RWPE1 (cell line): ENCODE results near the gene GPR162.

Source experiments
- CTCF ChIA-PET: fragments of 350-600 bp; sonication (Branson Sonifier 250); formaldehyde crosslinking; extraction: SDS; loops from one replicate; lab custom pipeline; 2021; lab: Yijun Ruan, JAX
- POLR2A ChIA-PET: fragments of 400-600 bp; formaldehyde crosslinking; extraction: SDS; loops from one replicate; lab custom pipeline; 2020; ENCODE audit warnings: antibody characterized with exemption; ENCODE audit not compliant: low non-redundant PET; lab: Yijun Ruan, JAX
- DNase-seq: peaks from one replicate; pipeline ENCODE4 v3.0.0; 2012; ENCODE audit warnings: low spot score
- H3K27ac ChIP-seq: fragments of 450-650 bp; 2 replicates; pipeline ENCODE4 v1.5.1; 2017
- CTCF ChIP-seq: fragments of 450-650 bp; conservative IDR thresholded peaks from 2 replicates; pipeline ENCODE4 v1.5.1; 2017; ENCODE audit warnings: low read depth, mild to moderate bottlenecking

The GPR162 gene

DNA sequence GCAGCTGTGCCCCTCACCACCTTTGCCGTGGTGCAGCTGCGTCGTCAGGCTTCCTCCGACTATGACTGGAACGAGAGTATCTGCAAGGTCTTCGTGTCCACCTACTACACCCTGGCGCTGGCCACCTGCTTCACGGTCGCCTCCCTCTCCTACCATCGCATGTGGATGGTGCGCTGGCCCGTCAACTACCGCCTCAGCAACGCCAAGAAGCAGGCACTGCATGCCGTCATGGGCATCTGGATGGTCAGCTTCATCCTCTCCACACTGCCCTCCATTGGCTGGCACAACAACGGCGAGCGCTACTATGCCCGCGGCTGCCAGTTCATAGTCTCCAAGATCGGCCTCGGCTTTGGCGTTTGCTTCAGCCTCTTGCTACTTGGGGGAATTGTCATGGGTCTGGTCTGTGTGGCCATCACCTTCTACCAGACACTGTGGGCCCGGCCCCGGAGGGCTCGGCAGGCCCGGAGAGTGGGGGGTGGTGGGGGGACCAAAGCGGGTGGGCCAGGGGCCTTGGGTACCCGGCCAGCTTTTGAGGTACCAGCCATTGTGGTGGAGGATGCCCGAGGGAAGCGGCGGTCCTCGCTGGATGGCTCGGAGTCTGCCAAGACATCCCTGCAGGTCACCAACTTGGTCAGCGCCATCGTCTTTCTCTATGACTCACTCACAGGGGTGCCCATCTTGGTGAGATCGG is 2.6 kb downstream of the GPR162 start:
- POLR2A ChIA-PET, result no interaction called here
- TF ChIP-seq CTCF, result no peak
- no peak for DNase-seq
- CTCF ChIA-PET, result interaction anchor here (0.5 to 2.7 kb wide), 6 partner anchors 11 to 129 kb away, joined by 3 to 20 read pairs (median 3); partner anchors contain the start of genes MLF2 and PTMS
- H3K27ac ChIP-seq, result no peak overlapping the region

GRCh38 chr12:6824901-6825381 is 3.3 kb downstream of the GPR162 start:
- no peak for TF ChIP-seq CTCF
- no peak for DNase-seq
- CTCF ChIA-PET, result interaction anchor here (0.5 to 2.7 kb wide), 7 partner anchors 10 to 291 kb away, joined by 3 to 20 read pairs (median 3); partner anchors contain the start of genes GAPDH, MLF2 and PTMS

GRCh38 chr12:6825398-6826124 is 3.9 kb downstream of the GPR162 start:
- no peak overlapping the region for H3K27ac ChIP-seq
- TF ChIP-seq CTCF, result peak; percentile 64
- POLR2A ChIA-PET, result no interaction called here
- peak; percentile 64 for DNase-seq
- CTCF ChIA-PET, result interaction anchor here (0.5 to 2.7 kb wide), 7 partner anchors 9 to 291 kb away, joined by 3 to 20 read pairs (median 3); partner anchors contain the start of genes GAPDH, MLF2 and PTMS

More at GRCh38 chr12:6824901-6825381, 3.3 kb downstream of the GPR162 start:
- no peak overlapping the region for H3K27ac ChIP-seq
- POLR2A ChIA-PET, result no interaction called here

DNA sequence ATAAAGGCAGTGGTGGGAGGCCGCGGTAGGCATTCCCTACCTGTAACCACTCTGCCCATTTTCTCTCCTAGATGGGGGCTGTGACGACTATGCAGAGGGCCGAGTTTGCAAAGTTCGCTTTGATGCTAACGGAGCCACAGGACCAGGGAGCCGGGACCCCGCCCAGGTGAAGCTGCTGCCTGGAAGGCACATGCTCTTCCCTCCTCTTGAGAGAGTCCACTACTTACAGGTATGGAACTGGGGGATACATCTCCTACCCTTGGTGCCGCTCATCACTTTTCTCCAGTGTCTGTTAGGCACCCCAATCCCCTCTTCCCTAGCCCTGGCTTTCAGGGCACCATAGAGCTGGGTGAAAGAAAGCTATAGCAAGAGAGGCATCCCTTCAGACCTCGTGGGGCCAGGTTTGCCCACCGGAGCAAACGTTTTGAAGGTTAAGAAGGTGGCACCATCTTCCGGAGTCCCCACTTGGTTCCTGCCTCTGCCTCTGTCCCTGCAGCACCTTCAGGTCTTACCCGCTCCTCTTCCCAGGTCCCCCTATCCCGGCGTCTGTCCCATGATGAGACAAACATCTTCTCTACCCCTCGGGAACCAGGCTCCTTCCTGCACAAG is 4.6 kb downstream of the GPR162 start:
- ChIA-PET POLR2A (no interaction called here), CTCF (interaction anchor here (2.7 kb wide), 1 partner anchor 73 kb away, joined by 20 read pairs; the partner anchor contains the start of gene MLF2)
- no peak for TF ChIP-seq CTCF
- no peak for DNase-seq
- peak overlapping the region; percentile 78; the same call in 1 of the 2 replicates for H3K27ac ChIP-seq

GRCh38 chr12:6826734-6827436 is 5.3 kb downstream of the GPR162 start:
- no peak for TF ChIP-seq CTCF
- CTCF ChIA-PET, result no interaction called here
- POLR2A ChIA-PET, result no interaction called here
- H3K27ac ChIP-seq, result peak overlapping the region; percentile 78
- no peak for DNase-seq
